AG09309 (cell line): ENCODE data around the gene ZNF430.
"Not testable (repeated sequence)": the region's sequence is repeated elsewhere in the genome, so short reads cannot be mapped to it uniquely, and the experiment has no call there.

Experiments
- DNase-seq: peaks from one replicate; pipeline ENCODE4 v3.0.0-alpha.2; 2010; ENCODE audit warnings: low read depth
- H3K4me3 ChIP-seq: 2 replicates; pipeline ENCODE4 v1.5.1; 2011; ENCODE audit warnings: mild to moderate bottlenecking, low read depth, low read length, moderate library complexity; ENCODE audit not compliant: control insufficient read depth
- CTCF ChIP-seq: IDR thresholded peaks from 2 replicates; pipeline ENCODE4 v1.5.1; 2011; ENCODE audit warnings: mild to moderate bottlenecking, low read depth, low read length, inconsistent platforms; ENCODE audit not compliant: insufficient read depth, control insufficient read depth; ENCODE audit errors: missing control alignments

Gene ZNF430

GRCh38 chr19:21020298-21021227 lies at the start of gene ZNF430:
TSS of gene ZNF430 (plus strand) at chr19:21020657. CDS start at chr19:21020801, 144 bp downstream.
- H3K4me3 ChIP-seq = peak within 1 kb of the TSS; percentile 87
- peak; percentile 71 for DNase-seq
- no peak for TF ChIP-seq CTCF

DNA sequence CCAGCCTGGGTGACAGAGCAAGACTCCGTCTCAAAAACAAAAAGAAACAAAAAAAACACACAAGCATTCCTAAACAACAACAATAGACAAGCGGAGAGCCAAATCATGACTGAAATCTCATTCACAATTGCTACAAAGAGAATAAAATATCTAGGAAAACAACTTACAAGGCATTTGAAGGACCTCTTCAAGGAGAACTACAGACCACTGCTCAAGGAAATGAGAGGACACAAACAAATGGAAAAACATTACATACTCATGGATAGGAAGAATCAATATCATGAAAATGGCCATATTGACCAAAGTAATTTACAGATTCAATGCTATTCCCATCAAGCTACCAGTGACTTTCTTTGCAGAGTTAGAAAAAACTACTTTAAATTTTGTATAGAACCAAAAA lies 27.7 kb upstream of the ZNF430 start:
- not testable (repeated sequence) for DNase-seq, H3K4me3 ChIP-seq

DNA sequence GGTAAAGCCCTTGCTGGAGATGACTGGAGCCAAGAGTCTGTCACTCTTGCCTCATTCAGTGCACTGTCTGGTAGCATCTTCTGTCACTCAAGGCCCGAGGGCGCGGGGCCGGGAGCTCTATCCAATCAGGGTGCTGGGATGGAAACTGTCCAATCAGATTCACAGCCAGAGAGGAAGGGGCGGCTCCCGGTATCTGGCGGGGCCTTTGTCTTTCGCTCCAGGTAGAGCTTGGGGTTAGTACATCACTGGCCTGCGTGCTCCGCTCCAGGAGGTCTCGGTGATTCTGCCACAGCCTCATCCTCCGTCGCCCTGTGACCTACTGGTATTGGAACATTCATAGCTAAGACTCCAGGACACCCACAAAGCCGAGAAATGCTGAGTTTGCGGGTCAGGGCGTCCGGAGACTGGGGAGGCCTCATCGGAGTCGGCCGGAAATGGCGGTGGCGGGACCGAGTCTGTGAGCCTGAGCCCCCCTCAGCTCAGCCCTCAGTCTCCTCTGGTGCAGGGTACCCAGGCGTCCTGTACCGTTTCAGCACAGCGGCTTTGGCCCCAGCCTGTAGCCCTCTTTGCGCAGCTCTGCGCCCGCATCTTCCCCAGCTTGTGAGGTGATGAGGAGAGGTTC lies 20.6 kb upstream of the ZNF430 start:
- DNase-seq = peak; percentile 55
- peak overlapping the region; percentile 58 for H3K4me3 ChIP-seq
- TF ChIP-seq CTCF = no peak

DNA sequence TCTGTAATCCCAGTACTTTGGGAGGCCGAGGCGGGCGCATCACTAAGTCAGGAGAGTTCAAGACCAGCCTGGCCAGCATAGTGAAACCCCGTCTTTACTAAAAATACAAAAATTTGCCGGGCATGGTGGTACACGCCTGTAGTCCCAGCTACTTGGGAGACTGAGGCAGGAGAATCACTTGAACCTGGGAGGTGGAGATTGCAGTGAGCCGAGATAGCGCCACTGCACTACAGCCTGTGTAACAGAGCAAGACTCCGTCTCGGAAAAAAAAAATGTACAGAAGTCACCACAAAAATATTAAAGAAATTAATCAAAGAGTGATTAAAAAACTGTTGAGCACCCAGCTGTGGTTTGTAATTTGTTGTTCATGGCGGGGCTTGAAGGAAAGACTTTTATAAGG lies 781 bp downstream of the ZNF430 start:
- H3K4me3 ChIP-seq = peak overlapping the region; percentile 87
- DNase-seq = not testable (repeated sequence)

GRCh38 chr19:21022996-21023395 lies 2.5 kb downstream of the ZNF430 start:
- no peak overlapping the region for H3K4me3 ChIP-seq
- no peak for TF ChIP-seq CTCF
- peak; percentile 37 for DNase-seq

- DNase-seq = peak; percentile 29
- no peak for TF ChIP-seq CTCF
- no peak overlapping the region for H3K4me3 ChIP-seq
Measured at GRCh38 chr19:21023901-21024300, 3.4 kb downstream of the ZNF430 start.

DNA sequence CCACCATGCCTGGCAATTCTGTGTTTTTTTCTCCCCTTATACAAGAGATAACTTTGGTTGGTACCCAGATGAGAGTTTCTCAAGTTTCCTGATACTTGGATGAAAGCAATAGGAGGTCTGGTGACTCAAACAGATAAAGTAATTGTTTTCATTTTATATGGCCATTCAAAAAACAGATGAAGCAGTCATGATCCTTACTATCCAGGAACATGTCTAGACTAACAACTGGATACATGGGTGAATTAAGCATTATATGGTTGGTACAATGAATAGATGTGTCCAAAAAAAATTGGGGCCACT lies 8.5 kb downstream of the ZNF430 start:
- H3K4me3 ChIP-seq = no peak overlapping the region

More for the DNA sequence above, 8.5 kb downstream of the ZNF430 start:
- DNase-seq = no peak
- TF ChIP-seq CTCF = no peak
